Renal cortex interstitium (tissue), 11 donors: ENCODE results near the gene FMN1. TPM values are rescaled to one million over a fixed set of nuclear protein-coding genes. Genes with fewer than 3 reads are reported as not detected.

Experiments
- DNase-seq, 11 donors: peaks; one replicate each; pipeline ENCODE4 v3.0.0-alpha.2; 2013; ENCODE audit warnings: low read depth in 9 of 11, low spot score in 4 of 11; ENCODE audit errors: extremely low read depth in 1 of 11
- polyA plus RNA-seq, 3 donors: library from polyadenylated mRNA; unstranded; fragments of 120-200 nt; gene quantifications; one replicate each; pipeline ENCODE4 v1.2.1, GENCODE V29; 2013; ENCODE audit not compliant: insufficient read length in 3 of 3

FMN1 gene
- polyA plus RNA-seq, 3 donors = 16.9 to 21.1 (median 19.9) TPM

GRCh38 chr15:33204087-33204486, 9.6 kb upstream of the FMN1 start:
- DNase-seq = no peak

GRCh38 chr15:33201491-33202231, 7.1 kb upstream of the FMN1 start:
- peak in 1 of 11 donors; percentile 22 for DNase-seq

- no peak for DNase-seq
Measured at GRCh38 chr15:33200903-33201302, 6.4 kb upstream of the FMN1 start.

DNA sequence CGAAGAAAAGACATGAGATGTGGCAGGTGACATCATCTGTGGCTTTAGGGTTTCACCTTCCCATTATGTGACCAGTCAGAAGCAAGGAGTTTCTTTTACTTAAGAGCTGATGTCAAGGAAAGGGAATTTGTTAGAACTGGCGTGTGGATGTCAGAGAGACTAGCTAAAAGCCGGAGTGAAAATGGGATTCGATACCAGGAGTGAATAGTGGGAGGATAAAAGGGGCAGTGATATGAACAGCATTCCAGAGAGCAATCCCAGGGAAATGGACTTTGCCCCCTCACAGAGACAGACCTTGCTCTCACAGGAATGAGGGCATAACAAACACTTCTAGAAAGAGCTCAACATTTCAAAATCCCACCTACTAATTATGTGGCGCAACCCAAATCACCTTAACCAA, 5.9 kb upstream of the FMN1 start:
- DNase-seq = peak in 1 of 11 donors; percentile 26

DNA sequence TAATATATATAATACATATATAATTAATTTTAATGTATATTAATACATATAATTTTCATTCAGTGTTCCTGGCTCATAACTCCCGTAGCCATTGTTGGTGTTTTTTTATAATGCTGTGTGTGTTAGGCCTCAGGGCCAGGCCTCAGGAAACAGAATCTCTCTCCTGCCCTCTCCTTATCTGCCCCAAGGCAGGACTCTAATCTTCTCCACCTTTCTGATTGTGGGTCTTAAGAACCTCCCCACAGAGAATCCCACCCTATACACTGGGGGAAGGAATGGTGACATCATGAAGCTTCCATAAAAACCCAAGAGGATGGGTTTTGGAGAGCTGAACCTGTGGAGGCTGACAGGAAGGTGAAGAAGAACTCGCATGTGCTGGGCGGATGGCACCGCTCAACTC, 4.0 kb upstream of the FMN1 start:
- DNase-seq = no peak

GRCh38 chr15:33197636-33198035, 3.1 kb upstream of the FMN1 start:
- no peak for DNase-seq

GRCh38 chr15:33194237-33194636, 277 bp downstream of the FMN1 start:
- DNase-seq = no peak

DNA sequence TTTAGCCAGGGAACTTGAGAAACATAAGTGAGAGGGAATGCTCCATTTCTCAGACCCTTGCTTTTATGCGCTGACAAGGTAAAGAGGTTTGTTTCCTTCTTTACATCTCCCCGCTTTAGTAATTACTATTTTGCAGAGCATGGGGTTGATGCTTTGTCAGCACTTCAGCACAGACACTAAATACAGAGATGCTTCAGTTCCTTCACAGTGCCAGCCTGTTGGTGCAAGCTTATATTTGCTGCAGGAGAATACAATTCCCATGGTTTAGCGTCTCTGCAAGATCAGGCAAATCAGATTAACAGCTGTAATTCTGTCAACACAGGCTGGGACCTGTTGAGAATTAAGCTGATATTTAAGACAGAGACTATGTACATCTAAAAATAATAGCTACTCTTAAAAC, 2.9 kb downstream of the FMN1 start:
- no peak for DNase-seq

GRCh38 chr15:33190539-33190938, 4.0 kb downstream of the FMN1 start:
- DNase-seq = no peak

GRCh38 chr15:33188641-33189257, 5.8 kb downstream of the FMN1 start:
- no peak for DNase-seq

DNA sequence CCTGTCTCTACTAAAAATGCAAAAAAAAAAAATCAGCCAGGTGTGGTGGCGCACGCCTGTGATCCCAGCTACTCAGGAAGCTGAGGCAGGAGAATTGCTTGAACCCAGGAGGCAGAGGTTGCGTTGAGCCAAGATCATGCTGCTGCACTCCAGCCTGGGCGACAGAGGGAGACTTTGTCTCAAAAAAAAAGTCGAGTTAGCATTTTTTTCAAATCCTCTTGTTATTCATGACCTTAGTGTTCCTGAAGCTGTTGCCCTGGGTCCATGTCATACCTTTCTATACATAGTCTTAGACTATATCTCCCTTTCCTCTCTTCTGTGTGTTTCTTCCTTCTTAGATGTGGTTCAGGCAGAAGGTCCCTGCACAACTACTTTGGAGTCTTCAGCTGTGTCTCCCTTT, 6.4 kb downstream of the FMN1 start:
- DNase-seq = no peak

- no peak for DNase-seq
Measured at GRCh38 chr15:33183334-33183733, 11.2 kb downstream of the FMN1 start.

- no peak for DNase-seq
Measured at GRCh38 chr15:33182926-33183325, 11.6 kb downstream of the FMN1 start.

- no peak for DNase-seq
Measured at GRCh38 chr15:33182278-33182905, 12.1 kb downstream of the FMN1 start.

DNA sequence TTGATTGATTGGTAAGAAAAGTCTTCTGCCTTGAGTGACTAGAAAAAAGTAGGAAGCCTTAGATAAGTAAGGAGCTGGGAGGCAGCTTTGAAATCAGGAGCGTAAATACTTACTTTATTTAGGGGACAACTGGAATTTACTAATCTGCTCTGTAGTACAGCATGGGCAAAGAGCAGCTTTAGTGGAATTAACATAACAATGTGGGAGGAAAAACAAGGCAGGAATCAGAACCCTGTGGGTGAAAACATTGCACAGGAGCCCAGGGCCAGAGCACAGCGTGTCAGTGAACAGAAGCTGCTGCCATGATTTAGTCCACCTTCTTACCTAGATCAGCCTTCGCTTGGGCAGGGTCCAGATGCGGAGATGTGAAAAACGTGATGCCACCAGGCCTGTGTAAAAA, 14.6 kb downstream of the FMN1 start:
- DNase-seq = no peak

DNA sequence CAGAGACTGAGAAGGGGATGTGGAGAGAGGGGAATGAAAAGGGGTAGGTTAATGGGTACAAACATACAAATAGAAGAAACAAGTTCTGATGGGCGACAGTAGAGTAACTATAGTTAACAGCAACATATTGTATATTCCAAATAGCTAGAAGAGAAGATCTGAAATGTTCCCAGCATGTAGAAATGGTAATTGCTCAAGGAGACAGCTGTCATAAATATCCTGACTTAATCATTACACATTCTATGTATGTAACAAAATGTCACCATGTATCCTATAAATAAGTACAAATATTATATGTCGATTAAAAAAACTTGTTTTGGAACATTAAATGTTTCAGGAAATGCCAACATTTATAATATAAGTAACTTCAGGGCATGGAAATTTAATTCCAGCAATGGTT, 23.3 kb downstream of the FMN1 start:
- DNase-seq = no peak

DNA sequence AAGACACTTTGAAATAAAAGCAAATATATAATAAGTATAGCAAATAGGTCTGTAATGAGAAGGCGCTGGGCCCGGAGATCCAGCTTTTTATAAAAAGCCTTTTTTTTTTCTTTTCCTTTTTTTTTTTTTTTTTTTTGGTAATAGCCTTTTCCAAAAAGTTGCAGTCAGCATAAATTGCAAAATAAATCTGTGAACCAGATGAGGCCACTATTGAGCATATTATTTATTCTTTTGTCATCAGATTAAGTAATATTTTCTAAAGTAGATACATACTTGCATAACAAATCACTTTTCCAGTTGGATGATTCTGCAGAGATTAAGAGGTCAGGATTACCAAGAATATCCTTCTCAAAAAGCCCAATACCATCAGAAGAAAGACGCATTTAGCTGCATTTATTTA, 24.9 kb downstream of the FMN1 start:
- DNase-seq = no peak

- DNase-seq = no peak
Measured at GRCh38 chr15:33168444-33168843, 26.1 kb downstream of the FMN1 start.

- no peak for DNase-seq
Measured at GRCh38 chr15:33163816-33164215, 30.7 kb downstream of the FMN1 start.

DNA sequence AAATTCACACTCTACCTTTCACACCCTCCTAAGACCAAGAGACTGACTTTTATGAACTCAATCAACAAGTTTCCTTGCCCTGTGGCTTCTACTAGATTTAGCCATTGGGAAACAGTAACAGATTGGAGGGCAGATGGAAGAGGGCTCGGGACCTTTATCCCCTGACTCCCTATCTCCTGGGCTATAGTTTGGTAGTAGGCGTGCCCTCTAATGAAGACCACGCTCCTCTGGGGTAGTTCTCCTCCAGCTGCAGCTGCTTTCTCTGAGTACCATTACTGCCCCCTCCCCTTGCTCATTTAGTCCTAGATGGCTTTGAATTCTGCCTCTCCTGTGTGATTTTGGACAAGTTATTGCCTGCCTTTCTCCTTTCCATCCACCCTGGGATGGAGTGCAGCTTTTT, 33.3 kb downstream of the FMN1 start:
- DNase-seq = no peak
